K562 (cell line): Measurements from ENCODE around the gene PSAP. TPM values are rescaled to one million over a fixed set of nuclear protein-coding genes. Genes with fewer than 3 reads are reported as not detected.
A peak's percentile ranks its signal among the peaks of the same experiment; 100 is the strongest.

ENCODE experiments used
- ATAC-seq: fragments of 200-7000 bp; cut with Tn5 transposase; 3 replicates; pipeline ENCODE4 v1.9.1; 2020; ENCODE audit warnings: moderate library complexity
- BruUV-seq: library from RNA; stranded (reverse); fragments of 400-500 nt; replicated peaks from 2 replicates; lab custom pipeline; 2021; lab: Mats Ljungman, UMichigan
- CTCF ChIA-PET: fragments of 300-600 bp; formaldehyde crosslinking; extraction: SDS; loops from one replicate; lab custom pipeline; 2021; ENCODE audit warnings: low intra/inter-chr PET ratio; lab: Yijun Ruan, JAX
- POLR2A ChIA-PET: fragments of 300-600, 350-650 bp; sonication (Branson Sonifier 250); formaldehyde crosslinking; extraction: SDS; loops from one replicate; lab custom pipeline; 2021; ENCODE audit warnings: antibody characterized with exemption, inconsistent platforms; lab: Yijun Ruan, JAX
- DNase-seq, 4 experiments: peaks; one replicate each; pipeline versions ENCODE4 v3.0.0 to v3.0.0-alpha.2; 2011 to 2018; ENCODE audit warnings: low spot score in 3 of 4, mixed read lengths in 3 of 4; ENCODE audit errors: extremely low read depth in 1 of 4
- FAIRE-seq: peaks from 2 replicates; lab custom pipeline; 2011; peaks lifted over from hg19 to GRCh38; lab: Jason Lieb, UNC
- H2AFZ ChIP-seq: 2 replicates; pipeline ENCODE4 v1.6.0; 2011; ENCODE audit warnings: low read depth, low read length, control low read depth, inconsistent platforms
- H3K27ac ChIP-seq: fragments of 200-600 bp; 3 replicates; pipeline ENCODE4 v1.8.0; 2011; ENCODE audit warnings: low read depth, mild to moderate bottlenecking, control low read depth, inconsistent platforms, low read length, moderate library complexity, mixed read lengths; ENCODE audit errors: extremely low read depth
- H3K27me3 ChIP-seq, 2 experiments: fragments of 300-600 bp in 1 of 2; 2 replicates in 1 of 2; 3 replicates in 1 of 2; pipeline versions ENCODE4 v1.6.0 to v1.8.0; 2011; ENCODE audit warnings: inconsistent platforms in 2 of 2, low read length in 2 of 2, mild to moderate bottlenecking in 1 of 2, mixed read lengths in 1 of 2, moderate library complexity in 1 of 2; ENCODE audit not compliant: control insufficient read depth in 2 of 2, insufficient read depth in 2 of 2
- H3K36me3 ChIP-seq: fragments of 300-600 bp; 3 replicates; pipeline ENCODE4 v1.8.0; 2011; ENCODE audit warnings: mild to moderate bottlenecking, low read length, inconsistent platforms; ENCODE audit not compliant: control insufficient read depth, insufficient read depth
- H3K4me1 ChIP-seq, 2 experiments: fragments of 200-600 bp in 1 of 2; replicated peaks in 1 of 2; 2 replicates in 1 of 2; 3 replicates in 1 of 2; pipeline versions ENCODE4 v1.5.1 to v1.8.0; 2011; ENCODE audit warnings: inconsistent platforms in 2 of 2, low read length in 2 of 2, mild to moderate bottlenecking in 1 of 2, mixed read lengths in 1 of 2, moderate library complexity in 1 of 2; ENCODE audit not compliant: control insufficient read depth in 2 of 2, insufficient read depth in 2 of 2
- H3K4me2 ChIP-seq: 2 replicates; pipeline ENCODE4 v1.6.1; 2011; ENCODE audit warnings: low read length, control low read depth, inconsistent platforms, mixed read lengths; ENCODE audit not compliant: insufficient read depth
- H3K4me3 ChIP-seq: fragments of 200-600 bp; sonication (generic), shearing (Covaris generic); 2 replicates; pipeline ENCODE4 v1.5.1; 2016; ENCODE audit warnings: control low read depth, inconsistent platforms
- H3K79me2 ChIP-seq: fragments of 200-600 bp; 3 replicates; pipeline ENCODE4 v1.8.0; 2011; ENCODE audit warnings: low read length, inconsistent platforms; ENCODE audit not compliant: control insufficient read depth, insufficient read depth
- H3K9ac ChIP-seq, 2 experiments: 2 replicates each; pipeline versions ENCODE4 v1.6.0 to v1.6.1; 2011; ENCODE audit warnings: low read depth in 2 of 2, low read length in 2 of 2, control low read depth in 1 of 2, inconsistent platforms in 1 of 2, mild to moderate bottlenecking in 1 of 2, mixed read lengths in 1 of 2; ENCODE audit not compliant: insufficient read depth in 1 of 2
- H3K9me1 ChIP-seq: one replicate; pipeline ENCODE4 v1.6.0; 2011; ENCODE audit warnings: inconsistent platforms, mild to moderate bottlenecking, low read length, moderate library complexity; ENCODE audit not compliant: control insufficient read depth, insufficient read depth
- H3K9me3 ChIP-seq: replicated peaks from 2 replicates; pipeline ENCODE4 v1.5.1; 2011; ENCODE audit warnings: low read depth, low read length, inconsistent platforms; ENCODE audit not compliant: control insufficient read depth, insufficient read depth
- H4K20me1 ChIP-seq: replicated peaks from 2 replicates; pipeline ENCODE4 v1.6.1; 2011; ENCODE audit warnings: low read length, inconsistent platforms, mixed read lengths; ENCODE audit not compliant: control insufficient read depth, insufficient read depth
- BCOR ChIP-seq: fragments of 450-650 bp; IDR thresholded peaks from 2 replicates; pipeline ENCODE4 v1.6.1; 2016
- CBFA2T3 ChIP-seq: fragments of 450-650 bp; IDR thresholded peaks from 2 replicates; pipeline ENCODE4 v1.6.1; 2017
- ELF1 ChIP-seq: fragments of 200-800 bp; sonication (Bioruptor generic); IDR thresholded peaks from 2 replicates; pipeline ENCODE4 v1.6.1; 2016; ENCODE audit warnings: missing genetic modification characterization, missing compliant biosample characterization
- HDAC2 ChIP-seq: fragments of 450-650 bp; IDR thresholded peaks from 2 replicates; pipeline ENCODE4 v1.6.1; 2016; ENCODE audit warnings: mild to moderate bottlenecking
- HNRNPLL ChIP-seq: fragments of 200-400 bp; formaldehyde crosslinking; IDR thresholded peaks from 2 replicates; pipeline ENCODE4 v1.6.1; 2017; ENCODE audit warnings: low read length, low read depth, mild to moderate bottlenecking; ENCODE audit not compliant: poor library complexity, severe bottlenecking
- KDM1A ChIP-seq, 2 experiments: fragments of 450-650 bp; IDR thresholded peaks; 2 replicates each; pipeline ENCODE4 v1.6.1; 2016; ENCODE audit warnings: mild to moderate bottlenecking in 2 of 2
- POLR2G ChIP-seq: fragments of 200-400 bp; formaldehyde crosslinking; IDR thresholded peaks from 2 replicates; pipeline ENCODE4 v1.6.1; 2017; ENCODE audit warnings: low read depth, mild to moderate bottlenecking, antibody characterized with exemption, low read length, moderate library complexity
- RBM22 ChIP-seq: fragments of 200-400 bp; formaldehyde crosslinking; IDR thresholded peaks from 2 replicates; pipeline ENCODE4 v1.6.1; 2018; ENCODE audit warnings: low read length, low read depth; ENCODE audit not compliant: poor library complexity, severe bottlenecking
- RCOR1 ChIP-seq, 2 experiments: IDR thresholded peaks; 2 replicates each; pipeline ENCODE4 v1.6.1; 2012; ENCODE audit warnings: low read depth in 2 of 2, low read length in 2 of 2, borderline replicate concordance in 1 of 2, improper control_type of control experiment in 1 of 2
- SMARCA5 ChIP-seq: fragments of 450-650 bp; IDR thresholded peaks from 2 replicates; pipeline ENCODE4 v1.6.1; 2016
- WGBS: fragments of 100-300 bp; shearing (Covaris generic); methylation state at CpG from one replicate; pipeline ENCODE4 v1.1.6; 2016; ENCODE audit warnings: low coverage, mixed read lengths; ENCODE audit not compliant: insufficient coverage; ENCODE audit errors: missing lambda C conversion rate; 5-methylcytosine and 5-hydroxymethylcytosine counted together
- in situ Hi-C: fragments of 300-500 bp; cut with MboI; formaldehyde crosslinking; loops from 4 replicates; pipeline ENCODE4 v1.15.0; 2018; ENCODE audit warnings: inconsistent platforms, mixed read lengths
- intact Hi-C: fragments of 100-400 bp; cut with micrococcal nuclease; formaldehyde crosslinking; loops from 2 replicates; pipeline ENCODE4 v1.14.2; 2022
- polyA plus RNA-seq, 8 experiments: library from polyadenylated mRNA; depleted of rRNA in 4 of 8; stranded (reverse) in 5 of 8; unstranded in 3 of 8; fragments of >200 nt; fragmentation: Nextera tagmentation in 2 of 8; fragmentation: Illumina TruSeq in 1 of 8; extraction: Ambion mirVana in 2 of 8; extraction: Trizol in 1 of 8; gene quantifications; 2 replicates each; pipeline versions ENCODE4 v1.2.1 to v1.2.3, GENCODE V29; 2011 to 2014; ENCODE audit warnings: inconsistent platforms in 1 of 8, missing spikeins in 1 of 8
- total RNA-seq, 7 experiments: library from RNA; depleted of rRNA in 6 of 7; stranded (reverse); fragments of >200 nt in 6 of 7; fragmentation: Illumina TruSeq in 2 of 7; extraction: Trizol in 2 of 7; gene quantifications; 2 replicates each; pipeline versions ENCODE4 v1.2.1 to v1.2.3, GENCODE V29; 2011 to 2021; ENCODE audit warnings: low replicate concordance in 1 of 7
- TF ChIP-seq, protein P1 (sequence below), 3 experiments: fragments of 200-800 bp in 1 of 3; sonication (Bioruptor generic) in 1 of 3; sonication (generic) in 1 of 3; formaldehyde crosslinking in 1 of 3; IDR thresholded peaks; 2 replicates each; pipeline versions ENCODE4 v1.6.1 to v1.8.0; 2016 to 2022; ENCODE audit warnings: mild to moderate bottlenecking in 2 of 3, missing compliant biosample characterization in 2 of 3, missing genetic modification characterization in 2 of 3, missing genetic modification reagents in 1 of 3

PSAP gene
- total and polyA plus RNA-seq, 9 of the 15 experiments (the other 6 are each of a cell fraction or from before 2014, with no cell fraction given) = 245 to 700 (median 429) TPM

DNA sequence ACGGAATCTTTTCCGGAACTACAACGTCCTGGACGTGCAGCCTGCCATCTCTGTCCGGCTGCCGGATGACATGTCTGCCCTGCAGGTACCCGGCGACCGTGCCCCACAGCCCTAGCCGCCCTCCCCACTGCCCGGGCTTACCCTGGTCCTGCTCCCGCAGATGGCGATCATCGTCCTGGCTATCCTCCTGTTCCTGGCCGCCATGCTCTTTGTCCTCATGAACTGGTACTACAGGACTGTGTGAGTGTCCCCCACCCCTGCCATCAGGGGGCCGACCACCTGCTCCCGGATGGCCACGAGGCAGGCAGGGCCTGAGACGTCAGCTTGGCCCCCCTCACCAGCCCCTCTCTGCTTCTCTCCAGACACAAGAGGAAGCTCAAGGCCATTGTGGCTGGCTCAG is 39.7 kb downstream of the PSAP start (continued):
- TF ChIP-seq, protein P1, sequence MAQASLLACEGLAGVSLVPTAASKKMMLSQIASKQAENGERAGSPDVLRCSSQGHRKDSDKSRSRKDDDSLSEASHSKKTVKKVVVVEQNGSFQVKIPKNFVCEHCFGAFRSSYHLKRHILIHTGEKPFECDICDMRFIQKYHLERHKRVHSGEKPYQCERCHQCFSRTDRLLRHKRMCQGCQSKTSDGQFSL (CRISPR knock-in tag; IDR thresholded peaks at IDR 0.05) = no peak
- TF ChIP-seq, protein P1 (tag; IDR thresholded peaks at IDR 0.05) = no peak
- TF ChIP-seq CBFA2T3 (no peak), RBM22 (peak; percentile 18)

DNA sequence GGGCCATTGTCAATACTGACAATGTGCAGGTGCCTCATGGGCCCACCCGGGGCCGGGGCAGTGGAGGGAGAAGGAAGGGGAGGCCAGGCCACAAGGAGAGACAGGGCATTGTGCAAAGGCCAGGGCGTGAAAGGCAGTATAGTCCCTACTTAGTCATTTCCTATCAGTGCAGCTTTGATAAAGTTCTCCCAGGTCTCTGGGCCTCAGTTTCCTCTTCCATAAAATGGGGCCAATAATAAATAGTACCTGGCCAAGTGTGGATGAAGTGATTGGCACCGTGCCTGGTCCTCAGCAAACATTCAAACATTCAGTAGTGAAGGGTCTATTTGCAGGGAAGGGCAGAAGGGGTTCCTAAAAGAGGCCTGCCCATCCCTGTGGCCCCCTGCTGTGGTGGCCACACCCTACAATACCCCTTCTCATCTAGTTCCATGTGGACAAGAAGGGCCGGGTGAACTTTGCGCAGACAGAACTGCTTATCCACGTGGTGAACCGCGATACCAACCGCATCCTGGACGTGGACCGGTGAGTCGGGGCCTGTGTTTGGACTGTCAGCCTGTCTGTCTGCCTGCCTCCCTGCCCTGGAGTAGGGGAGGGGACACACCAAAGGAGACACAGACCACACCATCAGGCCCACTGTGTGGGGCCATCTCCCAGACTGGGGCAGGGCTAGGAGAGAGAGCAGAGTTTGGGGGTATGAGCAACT is 40.9 kb downstream of the PSAP start:
- no peaks in the 10 kb centered on the region; the same call in 1 of the 2 replicates for H3K9me3 ChIP-seq
- peak overlapping the region in 1 of 2 experiments; percentile 71; a peak in 2 of 4 replicates for H3K9ac ChIP-seq
- 47% methylated on average over 13 of the region's 13 CpGs for WGBS
- H3K36me3 ChIP-seq = peaks cover 10% of the 10 kb centered on the region; the same call in 1 of the 3 replicates
- no peak overlapping the region for H2AFZ ChIP-seq
- no peak overlapping the region for H3K4me3 ChIP-seq
- no TSS peak for BruUV-seq
- peaks cover 3% of the 10 kb centered on the region for H3K9me1 ChIP-seq
- POLR2A ChIA-PET = interaction anchor here (1.3 kb wide), 1 partner anchor 26 kb away, joined by 3 read pairs; no protein-coding TSS in a partner anchor
- ATAC-seq = no peak
- in situ Hi-C loops = loop anchor here (5.0 to 10.0 kb wide), 3 partner anchors 98 to 498 kb away; no protein-coding TSS in a partner anchor
- intact Hi-C loops = loop anchor here (5.0 kb wide), 4 partner anchors 113 to 498 kb away; partner anchors contain the start of gene CDH23
- no peak overlapping the region for H3K4me2 ChIP-seq
- peaks cover 6% of the 10 kb centered on the region; the same call in 1 of the 2 replicates for H4K20me1 ChIP-seq
- H3K4me1 ChIP-seq = peaks cover 15 to 59% of the 10 kb centered on the region in 2 experiments
- TF ChIP-seq BCOR (peak; percentile 74), SMARCA5 (0 out of 2 replicates have a peak, but pooled peaks have one; percentile 42), POLR2G (peak; percentile 44; the same call in 1 of the 2 replicates), HDAC2 (0 out of 2 replicates have a peak, but pooled peaks have one; percentile 21), ELF1 (tag) (no peak), RCOR1 (IDR thresholded peaks at IDR 0.05; ENCODE audit: borderline replicate concordance in 1 of 2, low read depth in 2 of 2, low read length in 2 of 2) (0 out of 4 replicates have a peak, but pooled peaks of 1 of the 2 experiments have one; percentile 10), HNRNPLL (no peak), KDM1A (IDR thresholded peaks at IDR 0.05) (peak in 1 of 2 experiments; percentile 38; a peak in 1 of 4 replicates)
- FAIRE-seq = no peak
- no peak overlapping the region for H3K27ac ChIP-seq
- no peaks in the 10 kb centered on the region for H3K27me3 ChIP-seq
- CTCF ChIA-PET = interaction anchor here (1.2 to 2.0 kb wide), 2 partner anchors 201 to 425 kb away, joined by 3 to 9 read pairs; no protein-coding TSS in a partner anchor
- no peak for DNase-seq
- H3K79me2 ChIP-seq = no peaks in the 10 kb centered on the region
